RWPE1 (cell line): ENCODE results near the gene MRPL39.
"Not testable (repeated sequence)": the region's sequence is repeated elsewhere in the genome, so short reads cannot be mapped to it uniquely, and the experiment has no call there.

Source experiments
- CTCF ChIA-PET: fragments of 350-600 bp; sonication (Branson Sonifier 250); formaldehyde crosslinking; extraction: SDS; loops from one replicate; lab custom pipeline; 2021; lab: Yijun Ruan, JAX
- POLR2A ChIA-PET: fragments of 400-600 bp; formaldehyde crosslinking; extraction: SDS; loops from one replicate; lab custom pipeline; 2020; ENCODE audit warnings: antibody characterized with exemption; ENCODE audit not compliant: low non-redundant PET; lab: Yijun Ruan, JAX
- DNase-seq: peaks from one replicate; pipeline ENCODE4 v3.0.0; 2012; ENCODE audit warnings: low spot score
- H3K27ac ChIP-seq: fragments of 450-650 bp; 2 replicates; pipeline ENCODE4 v1.5.1; 2017
- TF ChIP-seq, protein P1 (sequence below): fragments of 450-650 bp; conservative IDR thresholded peaks from 2 replicates; pipeline ENCODE4 v1.5.1; 2017; ENCODE audit warnings: low read depth, mild to moderate bottlenecking

Gene MRPL39

DNA sequence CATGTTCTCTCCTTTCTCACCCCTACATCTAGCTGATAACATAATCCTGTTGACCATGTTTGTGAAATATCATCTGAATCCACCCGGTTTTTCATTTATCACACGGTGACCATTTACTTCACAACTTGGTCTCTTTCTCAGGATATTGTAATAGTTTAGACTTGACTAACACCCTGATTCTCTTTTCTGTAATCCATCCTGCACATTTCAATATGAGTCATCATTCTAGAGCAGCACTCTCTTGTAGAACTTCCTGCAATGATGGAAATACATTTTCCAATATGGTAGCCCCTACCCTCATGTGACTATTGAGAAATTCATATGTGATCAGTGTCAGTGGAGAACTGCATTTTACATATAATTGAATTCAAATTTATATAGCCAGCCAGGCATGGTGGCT lies 29.4 kb upstream of the MRPL39 start:
- TF ChIP-seq, protein P1, sequence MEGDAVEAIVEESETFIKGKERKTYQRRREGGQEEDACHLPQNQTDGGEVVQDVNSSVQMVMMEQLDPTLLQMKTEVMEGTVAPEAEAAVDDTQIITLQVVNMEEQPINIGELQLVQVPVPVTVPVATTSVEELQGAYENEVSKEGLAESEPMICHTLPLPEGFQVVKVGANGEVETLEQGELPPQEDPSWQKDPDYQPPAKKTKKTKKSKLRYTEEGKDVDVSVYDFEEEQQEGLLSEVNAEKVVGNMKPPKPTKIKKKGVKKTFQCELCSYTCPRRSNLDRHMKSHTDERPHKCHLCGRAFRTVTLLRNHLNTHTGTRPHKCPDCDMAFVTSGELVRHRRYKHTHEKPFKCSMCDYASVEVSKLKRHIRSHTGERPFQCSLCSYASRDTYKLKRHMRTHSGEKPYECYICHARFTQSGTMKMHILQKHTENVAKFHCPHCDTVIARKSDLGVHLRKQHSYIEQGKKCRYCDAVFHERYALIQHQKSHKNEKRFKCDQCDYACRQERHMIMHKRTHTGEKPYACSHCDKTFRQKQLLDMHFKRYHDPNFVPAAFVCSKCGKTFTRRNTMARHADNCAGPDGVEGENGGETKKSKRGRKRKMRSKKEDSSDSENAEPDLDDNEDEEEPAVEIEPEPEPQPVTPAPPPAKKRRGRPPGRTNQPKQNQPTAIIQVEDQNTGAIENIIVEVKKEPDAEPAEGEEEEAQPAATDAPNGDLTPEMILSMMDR, result no peak
- POLR2A ChIA-PET, result no interaction called here
- H3K27ac ChIP-seq, result no peak overlapping the region
- no peak for DNase-seq
- CTCF ChIA-PET, result interaction anchor here (0.6 kb wide), 1 partner anchor 554 kb away, joined by 7 read pairs; no protein-coding TSS in a partner anchor

- H3K27ac ChIP-seq, result no peak overlapping the region
- ChIA-PET POLR2A (no interaction called here), CTCF (no interaction called here)
- TF ChIP-seq, protein P1, result no peak
- DNase-seq, result no peak
Observed at GRCh38 chr21:25635310-25635709, 28.0 kb upstream of the MRPL39 start.

DNA sequence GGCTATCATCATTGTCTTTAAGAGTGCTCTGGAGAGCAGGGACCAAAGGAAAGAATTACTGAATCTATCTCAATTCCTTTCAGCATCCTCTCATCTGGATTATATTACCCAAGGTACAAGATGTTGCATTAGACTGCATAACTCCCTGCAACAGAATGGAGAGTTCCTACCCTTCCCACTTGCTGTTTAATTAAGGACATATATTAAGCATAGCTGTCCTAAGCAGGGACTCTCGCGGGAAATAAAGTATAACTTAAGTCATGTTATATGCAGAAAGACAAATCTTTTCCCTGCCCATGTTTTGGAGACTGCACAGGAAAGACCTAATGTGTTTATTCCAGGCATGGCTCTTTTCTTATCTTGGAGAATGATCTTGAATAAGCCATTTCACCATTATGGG lies 25.0 kb upstream of the MRPL39 start:
- TF ChIP-seq, protein P1, result no peak
- ChIA-PET POLR2A (no interaction called here), CTCF (no interaction called here)
- no peak for DNase-seq
- H3K27ac ChIP-seq, result no peak overlapping the region

- POLR2A ChIA-PET, result no interaction called here
- H3K27ac ChIP-seq, result no peak overlapping the region
- no peak for DNase-seq
- CTCF ChIA-PET, result interaction anchor here (0.9 kb wide), 1 partner anchor 19 kb away, joined by 3 read pairs; no protein-coding TSS in a partner anchor
- TF ChIP-seq, protein P1, result no peak
Observed at GRCh38 chr21:25626757-25627156, 19.5 kb upstream of the MRPL39 start.

DNA sequence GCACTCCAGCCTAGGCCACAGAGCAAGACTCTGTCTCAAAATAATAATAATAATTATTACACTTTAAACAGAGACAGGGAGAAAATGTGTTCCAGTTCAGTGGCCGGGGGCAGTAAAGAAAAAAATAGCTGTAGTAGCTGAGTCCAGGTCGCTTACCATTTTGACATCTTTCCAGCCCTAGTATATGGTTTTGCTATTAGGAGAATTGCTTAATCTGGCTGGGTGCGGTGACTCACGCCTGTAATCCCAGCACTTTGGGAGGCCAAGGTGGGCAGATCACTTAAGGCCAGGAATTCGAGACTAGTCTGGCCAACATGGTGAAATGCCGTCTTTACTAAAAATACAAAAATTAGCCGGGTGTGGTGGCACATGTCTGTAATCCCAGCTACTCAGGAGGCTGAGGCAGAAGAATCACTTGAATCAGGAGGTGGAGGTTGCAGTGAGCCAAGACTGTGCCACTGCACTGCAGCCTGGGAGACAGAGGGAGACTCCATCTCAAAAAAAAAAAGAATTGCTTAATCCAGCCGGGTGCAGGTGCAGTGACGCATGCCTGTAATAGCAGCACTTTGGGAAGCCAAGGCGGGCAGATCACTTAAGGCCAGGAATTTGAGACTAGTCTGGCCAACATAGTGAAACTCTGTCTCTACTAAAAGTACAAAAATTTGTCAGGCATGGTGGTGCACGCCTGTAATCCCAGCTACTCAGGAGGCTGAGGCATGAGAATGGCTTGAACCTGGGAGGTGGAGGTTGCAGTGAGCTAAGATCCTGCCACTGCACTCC lies 18.7 kb upstream of the MRPL39 start:
- H3K27ac ChIP-seq, CTCF ChIA-PET, DNase-seq, POLR2A ChIA-PET: not testable (repeated sequence)

DNA sequence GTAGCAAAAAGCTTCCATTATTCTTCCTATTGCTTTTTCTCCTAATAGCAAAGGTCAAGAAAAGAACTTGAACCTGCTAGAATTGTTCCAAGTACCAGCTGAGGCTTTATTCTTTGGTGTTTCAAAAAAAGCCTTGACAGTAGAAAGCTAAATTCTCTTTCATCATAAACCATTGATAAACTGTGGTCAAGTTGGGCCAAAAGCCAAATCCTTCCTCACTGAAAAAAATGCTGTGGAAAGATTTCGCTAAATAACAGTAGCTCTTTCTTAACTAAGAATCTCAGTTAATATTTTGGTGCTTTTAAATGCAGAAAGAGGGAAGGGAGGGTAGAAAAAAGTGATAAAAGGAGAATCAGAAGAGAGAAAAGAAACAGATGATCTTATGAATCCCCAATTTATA lies 17.8 kb upstream of the MRPL39 start:
- ChIA-PET CTCF (no interaction called here), POLR2A (no interaction called here)
- TF ChIP-seq, protein P1, result no peak
- no peak for DNase-seq
- H3K27ac ChIP-seq, result no peak overlapping the region

DNA sequence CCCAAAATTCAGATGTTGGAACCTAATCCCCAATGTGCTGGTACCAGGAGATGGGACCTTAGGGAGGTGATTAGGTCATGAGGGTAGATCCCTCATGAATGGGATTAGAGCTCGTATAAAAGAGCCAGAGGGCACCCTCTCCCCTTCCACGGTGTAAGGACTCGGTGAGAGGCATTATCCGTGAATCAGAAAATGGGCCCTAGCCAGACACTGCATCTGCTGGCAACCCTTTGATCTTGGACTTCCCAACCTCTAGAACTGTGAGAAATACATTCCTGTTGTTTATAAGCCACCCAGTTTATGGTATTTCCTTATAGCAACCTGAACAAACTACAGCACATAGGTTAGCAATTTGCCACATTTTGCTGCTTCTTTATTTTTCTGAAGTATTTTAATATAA lies 17.2 kb upstream of the MRPL39 start:
- CTCF ChIA-PET, result no interaction called here
- TF ChIP-seq, protein P1, result no peak
- POLR2A ChIA-PET, result no interaction called here
- no peak overlapping the region for H3K27ac ChIP-seq
- no peak for DNase-seq
